GM12874 (cell line): ENCODE results near the gene CAPN13.

Experiments
- TF ChIP-seq, protein P1 (sequence below): IDR thresholded peaks from 2 replicates; pipeline ENCODE4 v1.5.1; 2011; ENCODE audit warnings: low read depth, mild to moderate bottlenecking, control low read depth, low read length, moderate library complexity; ENCODE audit not compliant: insufficient read depth

Gene CAPN13

DNA sequence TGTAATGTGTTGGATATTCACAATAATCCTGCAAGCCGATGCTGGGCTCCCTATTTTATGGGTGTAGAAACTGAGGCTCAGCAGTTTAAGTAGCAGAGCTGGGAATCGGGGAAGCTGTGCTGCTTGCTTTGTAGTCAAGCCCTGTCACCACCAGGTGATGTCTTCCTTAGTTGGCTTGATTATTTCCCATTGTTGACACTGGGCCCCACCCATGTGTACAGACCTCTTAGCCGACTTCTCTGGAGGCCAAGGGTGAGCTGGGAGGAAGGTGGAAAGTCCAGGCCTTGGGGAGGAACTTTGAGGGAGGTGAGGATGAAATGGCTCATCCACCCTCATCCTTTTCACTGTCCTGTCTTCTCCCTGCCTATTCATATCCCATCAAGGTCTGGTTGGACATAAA is 60.0 kb downstream of the CAPN13 start:
- TF ChIP-seq, protein P1, sequence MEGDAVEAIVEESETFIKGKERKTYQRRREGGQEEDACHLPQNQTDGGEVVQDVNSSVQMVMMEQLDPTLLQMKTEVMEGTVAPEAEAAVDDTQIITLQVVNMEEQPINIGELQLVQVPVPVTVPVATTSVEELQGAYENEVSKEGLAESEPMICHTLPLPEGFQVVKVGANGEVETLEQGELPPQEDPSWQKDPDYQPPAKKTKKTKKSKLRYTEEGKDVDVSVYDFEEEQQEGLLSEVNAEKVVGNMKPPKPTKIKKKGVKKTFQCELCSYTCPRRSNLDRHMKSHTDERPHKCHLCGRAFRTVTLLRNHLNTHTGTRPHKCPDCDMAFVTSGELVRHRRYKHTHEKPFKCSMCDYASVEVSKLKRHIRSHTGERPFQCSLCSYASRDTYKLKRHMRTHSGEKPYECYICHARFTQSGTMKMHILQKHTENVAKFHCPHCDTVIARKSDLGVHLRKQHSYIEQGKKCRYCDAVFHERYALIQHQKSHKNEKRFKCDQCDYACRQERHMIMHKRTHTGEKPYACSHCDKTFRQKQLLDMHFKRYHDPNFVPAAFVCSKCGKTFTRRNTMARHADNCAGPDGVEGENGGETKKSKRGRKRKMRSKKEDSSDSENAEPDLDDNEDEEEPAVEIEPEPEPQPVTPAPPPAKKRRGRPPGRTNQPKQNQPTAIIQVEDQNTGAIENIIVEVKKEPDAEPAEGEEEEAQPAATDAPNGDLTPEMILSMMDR: no peak

DNA sequence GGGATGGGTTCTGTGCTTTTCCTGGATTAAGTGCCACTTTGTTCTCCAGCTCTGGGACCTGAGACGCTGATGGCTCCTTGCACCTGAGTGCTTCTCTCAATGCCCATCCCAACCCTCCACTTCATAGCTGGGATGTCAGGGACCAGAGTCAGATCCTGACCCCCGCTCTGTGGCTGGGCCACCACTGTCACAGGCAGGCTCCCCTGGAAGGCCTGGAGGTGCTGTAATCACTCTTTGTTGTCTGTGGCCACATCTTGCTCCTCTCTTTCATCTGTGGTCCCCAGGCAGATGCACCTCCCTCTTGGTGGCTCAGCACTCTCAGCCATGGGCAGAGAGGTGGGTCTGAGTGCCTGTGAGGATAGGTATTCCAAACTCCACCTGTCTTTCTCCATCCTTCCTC is 62.4 kb downstream of the CAPN13 start:
- TF ChIP-seq, protein P1: no peak

DNA sequence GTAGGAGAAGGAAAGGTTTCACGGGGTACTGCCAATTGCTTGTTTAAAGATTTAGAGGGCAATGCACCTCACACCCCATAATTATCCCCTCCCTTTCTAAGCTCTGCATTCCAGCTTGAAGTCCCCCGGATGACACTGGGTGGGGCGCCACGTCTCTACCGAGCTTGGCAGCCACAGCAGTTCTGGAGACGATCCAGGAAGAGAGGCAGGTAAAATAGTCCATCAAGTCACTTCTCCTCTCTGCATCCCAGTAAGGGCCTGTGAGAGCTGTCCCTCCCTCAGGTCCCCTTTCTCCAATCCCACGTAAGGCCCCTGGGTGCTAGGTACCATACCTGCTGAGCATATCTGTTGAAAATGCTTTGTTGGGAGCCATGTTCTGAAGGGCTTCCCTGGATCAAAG is 65.7 kb downstream of the CAPN13 start:
- TF ChIP-seq, protein P1: no peak

DNA sequence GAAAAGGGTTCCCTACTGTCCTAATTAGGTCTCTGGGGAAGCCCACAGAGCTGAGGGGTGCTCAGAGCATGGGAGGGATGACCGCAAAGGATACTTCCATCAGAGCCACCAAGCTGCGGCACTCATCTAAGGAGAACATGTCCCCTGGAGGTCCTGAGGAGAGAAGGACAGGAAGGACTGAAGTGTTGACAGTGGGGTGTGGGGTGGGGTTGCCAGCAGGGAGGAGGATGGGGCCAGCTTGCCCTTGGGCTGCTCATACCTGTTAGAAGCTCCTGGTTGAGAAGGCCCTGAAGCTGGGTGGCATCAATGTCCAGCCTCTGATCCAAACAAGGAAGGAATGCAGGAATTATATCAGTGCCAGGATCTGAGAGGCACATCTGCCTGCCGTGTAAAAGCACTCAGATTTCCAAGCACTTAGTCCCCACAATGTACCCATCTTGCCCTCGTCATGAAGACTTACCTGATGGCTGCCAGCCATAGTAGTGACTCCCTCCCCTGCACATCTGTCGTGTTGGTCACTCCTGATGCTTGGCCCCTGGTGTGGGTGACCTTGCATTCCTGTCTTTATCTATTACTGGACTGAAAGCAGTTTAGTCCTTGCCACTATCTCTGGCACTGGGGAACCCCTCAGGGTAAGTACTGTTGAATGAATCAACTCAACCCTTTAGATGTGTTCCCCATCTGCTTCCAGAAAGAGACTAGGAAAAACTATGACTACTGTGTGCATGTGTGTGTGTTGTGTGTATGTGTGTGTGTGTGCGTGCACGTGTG is 68.9 kb downstream of the CAPN13 start:
- TF ChIP-seq, protein P1: no peak

DNA sequence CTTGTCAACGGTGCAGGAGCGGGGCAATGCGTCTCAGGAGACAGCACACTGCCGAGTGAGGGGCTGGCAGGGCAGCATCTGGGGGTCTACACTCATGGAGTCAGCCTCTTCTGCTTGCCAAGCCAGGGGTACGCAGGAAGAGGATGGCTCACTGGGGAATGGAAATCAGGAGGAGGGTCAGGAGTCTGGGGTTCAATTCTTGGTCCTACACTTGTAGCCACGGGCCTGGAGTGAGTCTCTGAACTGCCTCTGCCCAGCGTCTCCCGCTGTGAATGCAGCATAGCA is 70.0 kb downstream of the CAPN13 start:
- TF ChIP-seq, protein P1: no peak

DNA sequence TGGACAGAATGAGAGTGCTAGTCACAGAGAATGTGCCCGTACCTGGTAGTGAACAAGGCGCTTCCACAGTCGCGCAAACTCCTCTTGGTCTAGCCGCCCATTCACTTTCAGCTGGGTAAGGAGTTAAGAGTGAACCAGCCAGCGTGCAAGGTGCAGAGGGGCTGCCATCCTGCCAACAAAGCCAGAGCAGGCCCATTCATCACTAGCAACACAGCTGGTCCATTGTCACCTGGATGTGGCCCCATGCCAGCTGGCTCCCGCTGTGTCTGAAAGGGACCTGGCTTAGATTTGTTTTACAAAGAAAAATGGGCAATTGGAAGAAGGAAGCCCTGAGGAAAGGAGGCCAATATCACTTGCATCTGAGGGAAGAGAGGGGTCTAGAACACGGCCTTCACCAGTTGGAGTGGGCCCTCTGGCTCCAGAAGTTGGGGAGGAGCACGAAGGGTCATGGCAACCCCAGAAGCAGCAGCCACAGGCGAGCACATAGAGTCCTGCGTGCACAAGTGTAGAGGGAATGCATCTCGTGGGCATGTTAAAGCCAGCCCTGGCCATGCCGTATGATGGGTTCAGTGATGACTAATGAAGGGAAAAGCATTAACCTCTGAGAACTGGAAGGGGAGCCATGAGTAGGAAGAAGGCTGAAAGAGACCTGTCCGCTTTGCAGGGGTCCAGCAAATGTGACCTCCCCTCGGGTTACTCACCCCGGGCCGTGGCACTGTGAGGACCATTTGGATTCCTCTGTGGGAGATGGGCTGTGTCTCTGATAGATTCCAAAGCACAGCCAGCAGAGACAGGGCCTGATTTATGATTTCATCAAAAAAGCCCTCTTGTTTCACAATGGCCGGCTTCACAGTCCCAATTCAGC is 70.6 kb downstream of the CAPN13 start:
- TF ChIP-seq, protein P1: no peak

DNA sequence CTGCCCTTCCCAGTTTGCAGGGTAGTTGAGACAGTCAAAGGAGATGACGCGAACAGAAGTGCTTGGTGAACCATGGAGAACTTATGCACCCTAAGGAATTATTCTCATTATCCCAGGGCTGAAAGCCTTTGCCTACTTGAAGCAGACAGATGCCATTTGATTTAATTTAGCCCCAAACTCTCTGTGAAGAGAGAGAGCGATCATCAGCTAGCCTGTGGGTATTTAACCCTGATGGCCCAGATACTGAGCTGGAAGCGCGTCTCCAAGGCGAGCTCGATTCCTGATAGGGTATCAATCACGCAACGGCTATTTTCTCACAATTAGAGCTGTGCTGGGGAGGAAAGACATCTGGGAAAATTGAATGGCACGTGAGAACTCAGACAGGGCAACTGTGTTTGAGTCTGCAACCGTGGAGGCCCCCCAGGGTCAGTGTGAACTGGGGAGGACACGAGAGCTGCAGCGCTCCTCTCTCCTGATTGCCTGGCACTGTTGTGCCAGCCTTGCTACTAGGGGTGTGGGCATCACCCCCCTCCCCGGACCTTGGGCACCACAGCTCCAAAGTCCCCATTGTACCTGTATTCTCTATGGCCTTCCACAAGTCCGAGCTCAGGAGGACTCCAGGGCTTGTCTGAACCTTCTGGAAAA is 73.2 kb downstream of the CAPN13 start:
- TF ChIP-seq, protein P1: no peak
